Gastroesophageal sphincter (tissue), 3 donors: ENCODE data around the gene FHIP1A.

Experiments used
- CTCF ChIP-seq, 4 experiments: fragments of 200-600 bp in 2 of 4; fragments of 450-650 bp in 2 of 4; sonication (generic) in 1 of 4; IDR thresholded peaks; one replicate each; pipeline ENCODE4 v1.5.1; 2017 to 2019; ENCODE audit warnings: antibody characterized with exemption in 4 of 4, mild to moderate bottlenecking in 2 of 4, moderate library complexity in 2 of 4
- EP300 ChIP-seq: sonication (generic); formaldehyde crosslinking; IDR thresholded peaks from one replicate; pipeline ENCODE4 v1.6.1; 2017; ENCODE audit warnings: antibody characterized with exemption, mild to moderate bottlenecking

- peak in 2 of 4 experiments; percentile 13 to 32 for TF ChIP-seq CTCF (IDR thresholded peaks at IDR 0.05)
- no peak for TF ChIP-seq EP300
These were observed at the start of gene FHIP1A for GRCh38 chr4:151408630-151409469.
